BLaER1 (cell line): ENCODE measurements around the gene PRDM11.
"Not testable (repeated sequence)": the region's sequence is repeated elsewhere in the genome, so short reads cannot be mapped to it uniquely, and the experiment has no call there.

Source experiments
- H3K27ac ChIP-seq: shearing (Covaris generic); formaldehyde crosslinking; 2 replicates; pipeline ENCODE4 v1.8.1; 2022
- H3K27me3 ChIP-seq: shearing (Covaris generic); formaldehyde crosslinking; 2 replicates; pipeline ENCODE4 v1.8.1; 2022
- H3K36me3 ChIP-seq: shearing (Covaris generic); formaldehyde crosslinking; 2 replicates; pipeline ENCODE4 v1.8.1; 2022
- H3K4me1 ChIP-seq: shearing (Covaris generic); formaldehyde crosslinking; 2 replicates; pipeline ENCODE4 v1.8.1; 2022
- H3K4me2 ChIP-seq: shearing (Covaris generic); formaldehyde crosslinking; 2 replicates; pipeline ENCODE4 v1.8.1; 2022
- H3K4me3 ChIP-seq: shearing (Covaris generic); formaldehyde crosslinking; 2 replicates; pipeline ENCODE4 v1.8.1; 2022
- H3K9ac ChIP-seq: shearing (Covaris generic); formaldehyde crosslinking; 2 replicates; pipeline ENCODE4 v1.8.1; 2022
- H3K9me3 ChIP-seq: shearing (Covaris generic); formaldehyde crosslinking; 2 replicates; pipeline ENCODE4 v1.8.1; 2022
- H4K20me1 ChIP-seq: shearing (Covaris generic); formaldehyde crosslinking; 2 replicates; pipeline ENCODE4 v1.8.1; 2022
- Cebpa-rat ChIP-seq: shearing (Covaris generic); IDR thresholded peaks from 2 replicates; pipeline ENCODE4 v1.8.1; 2022

PRDM11 gene

DNA sequence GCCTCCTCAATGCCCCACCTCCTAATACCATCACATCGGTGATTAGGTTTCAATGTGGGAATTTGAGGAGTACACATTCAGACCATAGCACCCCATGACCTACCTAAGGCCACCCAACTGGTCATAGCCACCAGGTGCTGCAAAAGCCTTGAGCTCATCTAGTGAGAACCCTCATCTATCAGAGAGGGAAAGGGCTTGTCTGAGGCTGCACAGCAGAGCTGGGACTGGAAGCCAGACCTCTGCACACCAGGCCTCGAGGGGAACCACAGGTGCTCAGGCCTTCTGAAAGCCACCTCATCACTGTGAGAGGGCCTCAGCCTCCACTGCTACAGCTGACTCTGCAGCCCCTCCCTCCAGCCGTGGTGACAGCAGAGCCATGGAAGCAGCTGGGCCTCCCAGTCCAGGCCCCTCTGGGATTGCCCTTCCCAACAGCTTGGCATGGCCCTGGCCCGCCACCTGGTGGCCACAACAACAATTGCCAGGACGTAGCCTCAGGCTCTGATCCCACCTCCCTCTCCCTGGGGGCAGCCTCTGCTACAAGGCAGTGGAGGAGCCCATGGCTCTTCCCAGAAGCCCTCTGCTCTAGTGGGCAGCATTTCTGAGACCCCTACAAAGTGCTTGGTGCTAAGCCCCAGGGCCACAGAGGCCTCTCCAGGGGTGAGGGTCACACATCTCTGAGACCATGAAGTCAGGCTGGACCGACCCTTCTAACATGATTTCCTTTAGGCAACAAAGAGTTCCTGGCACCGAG is 41.0 kb upstream of the PRDM11 start:
- peaks cover 53% of the 10 kb centered on the region for H3K4me1 ChIP-seq
- H3K9ac ChIP-seq, result no peak overlapping the region
- H3K9me3 ChIP-seq, result no peaks in the 10 kb centered on the region
- peak overlapping the region; percentile 19; the same call in 1 of the 2 replicates for H3K4me2 ChIP-seq
- H3K36me3 ChIP-seq, result no peaks in the 10 kb centered on the region
- H3K27ac ChIP-seq, result no peak overlapping the region
- no peaks in the 10 kb centered on the region for H3K27me3 ChIP-seq
- no peak overlapping the region for H3K4me3 ChIP-seq
- no peak for TF ChIP-seq Cebpa-rat
- no peaks in the 10 kb centered on the region for H4K20me1 ChIP-seq

- Histone ChIP-seq H3K27ac (no peak overlapping the region), H3K9me3 (no peaks in the 10 kb centered on the region), H3K4me3 (no peak overlapping the region), H4K20me1 (no peaks in the 10 kb centered on the region), H3K4me1 (peaks cover 47% of the 10 kb centered on the region), H3K4me2 (no peak overlapping the region; the same call in 1 of the 2 replicates), H3K9ac (no peak overlapping the region), H3K27me3 (no peaks in the 10 kb centered on the region), H3K36me3 (no peaks in the 10 kb centered on the region)
- no peak for TF ChIP-seq Cebpa-rat
Observed at GRCh38 chr11:45105984-45106375, 40.5 kb upstream of the PRDM11 start.

- Histone ChIP-seq H3K4me2 (no peak overlapping the region), H3K27ac (no peak overlapping the region), H3K9me3 (no peaks in the 10 kb centered on the region), H4K20me1 (no peaks in the 10 kb centered on the region), H3K4me1 (peaks cover 45% of the 10 kb centered on the region), H3K4me3 (no peak overlapping the region), H3K36me3 (no peaks in the 10 kb centered on the region), H3K27me3 (no peaks in the 10 kb centered on the region), H3K9ac (no peak overlapping the region)
- no peak for TF ChIP-seq Cebpa-rat
Observed at GRCh38 chr11:45106440-45106839, 40.0 kb upstream of the PRDM11 start.

DNA sequence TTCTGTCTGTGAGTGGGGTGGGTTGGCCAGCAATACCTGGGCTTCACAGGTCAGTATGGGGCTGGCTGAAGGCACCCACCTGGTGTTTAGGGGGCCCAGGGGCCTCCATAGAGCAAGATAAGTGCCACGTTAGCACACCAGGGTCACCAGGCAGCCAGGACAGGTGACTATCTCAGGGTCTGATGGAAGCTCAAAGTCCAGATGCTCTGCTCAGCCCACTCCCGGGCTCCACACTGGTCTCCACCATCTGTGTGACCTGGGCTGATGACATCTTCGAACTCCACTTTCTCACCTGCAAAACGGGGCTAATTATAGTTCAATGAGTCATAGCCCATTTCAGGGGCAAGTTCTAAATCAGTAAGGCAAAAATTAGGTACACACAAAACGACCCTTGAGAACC is 39.4 kb upstream of the PRDM11 start:
- no peaks in the 10 kb centered on the region for H3K36me3 ChIP-seq
- H3K9ac ChIP-seq, result no peak overlapping the region
- no peaks in the 10 kb centered on the region for H4K20me1 ChIP-seq
- no peak overlapping the region for H3K27ac ChIP-seq
- no peak for TF ChIP-seq Cebpa-rat
- H3K9me3 ChIP-seq, result no peaks in the 10 kb centered on the region
- no peaks in the 10 kb centered on the region for H3K27me3 ChIP-seq
- peaks cover 45% of the 10 kb centered on the region for H3K4me1 ChIP-seq
- no peak overlapping the region for H3K4me2 ChIP-seq
- no peak overlapping the region for H3K4me3 ChIP-seq

DNA sequence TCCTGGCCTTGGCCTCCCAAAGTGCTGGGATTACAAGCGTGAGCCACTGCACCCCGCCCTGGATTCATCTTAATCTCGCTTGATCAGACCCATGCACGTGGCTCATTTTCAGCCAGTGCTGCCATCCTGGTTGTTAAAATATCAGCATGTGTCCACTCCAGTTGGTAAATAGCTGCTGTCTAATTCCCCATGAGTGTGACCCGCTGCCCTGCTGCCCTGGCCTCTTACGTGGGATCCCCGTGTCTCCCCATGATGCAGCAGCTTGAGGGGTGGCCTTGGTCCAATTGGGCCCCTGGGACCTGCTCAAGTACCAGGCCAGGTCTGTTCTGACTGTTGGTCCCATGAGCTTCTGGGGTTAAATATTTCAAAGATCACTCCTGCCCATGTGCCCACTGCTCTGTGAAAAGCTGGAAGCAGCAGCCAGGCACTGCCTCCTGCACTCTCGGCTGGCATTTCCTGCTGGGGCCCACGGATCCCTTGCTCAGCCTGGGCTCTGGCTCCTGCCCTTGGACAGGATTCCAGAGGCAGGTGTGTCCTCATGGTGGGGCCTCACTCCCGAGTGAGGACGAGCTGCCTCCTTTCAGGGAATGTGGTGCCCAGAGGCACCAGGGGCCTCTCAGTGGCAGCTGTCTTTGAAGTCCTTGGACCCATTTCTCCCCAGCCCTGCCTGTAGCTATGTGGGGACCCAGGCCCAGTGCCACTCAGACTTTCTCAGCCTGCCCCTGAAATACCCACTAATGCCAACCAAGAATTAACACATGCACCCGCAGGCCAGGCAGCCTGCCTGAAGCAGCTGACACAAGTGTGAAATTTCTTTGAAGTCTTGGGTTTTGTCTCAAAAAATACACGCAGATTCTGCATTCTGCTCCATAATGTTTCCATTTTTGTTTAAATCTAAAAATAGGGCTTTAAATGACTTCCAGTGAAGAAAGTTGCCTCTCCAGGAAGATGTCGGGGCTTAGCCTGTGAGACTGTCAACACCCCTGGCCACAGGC is 38.1 kb upstream of the PRDM11 start:
- Histone ChIP-seq H4K20me1 (no peaks in the 10 kb centered on the region), H3K27me3 (no peaks in the 10 kb centered on the region), H3K4me2 (no peak overlapping the region), H3K4me1 (peaks cover 31% of the 10 kb centered on the region), H3K27ac (no peak overlapping the region), H3K9me3 (no peaks in the 10 kb centered on the region), H3K36me3 (no peaks in the 10 kb centered on the region), H3K9ac (no peak overlapping the region), H3K4me3 (no peak overlapping the region)
- TF ChIP-seq Cebpa-rat, result no peak

- Histone ChIP-seq H3K27ac (no peak overlapping the region), H3K27me3 (no peaks in the 10 kb centered on the region), H3K9ac (no peak overlapping the region), H3K4me2 (no peak overlapping the region), H3K9me3 (no peaks in the 10 kb centered on the region), H4K20me1 (no peaks in the 10 kb centered on the region), H3K36me3 (no peaks in the 10 kb centered on the region), H3K4me1 (peaks cover 33% of the 10 kb centered on the region), H3K4me3 (no peak overlapping the region)
- no peak for TF ChIP-seq Cebpa-rat
Observed at GRCh38 chr11:45109400-45109799, 37.0 kb upstream of the PRDM11 start.

GRCh38 chr11:45110562-45110961 is 35.9 kb upstream of the PRDM11 start:
- H3K9me3 ChIP-seq, result peaks cover 2% of the 10 kb centered on the region; the same call in 1 of the 2 replicates
- no peak overlapping the region for H3K27ac ChIP-seq
- no peak for TF ChIP-seq Cebpa-rat
- H3K9ac ChIP-seq, result no peak overlapping the region; the same call in 1 of the 2 replicates
- peaks cover 24% of the 10 kb centered on the region for H3K4me1 ChIP-seq
- no peaks in the 10 kb centered on the region for H3K27me3 ChIP-seq
- H3K4me2 ChIP-seq, result no peak overlapping the region
- H4K20me1 ChIP-seq, result no peaks in the 10 kb centered on the region
- no peak overlapping the region for H3K4me3 ChIP-seq
- H3K36me3 ChIP-seq, result no peaks in the 10 kb centered on the region

DNA sequence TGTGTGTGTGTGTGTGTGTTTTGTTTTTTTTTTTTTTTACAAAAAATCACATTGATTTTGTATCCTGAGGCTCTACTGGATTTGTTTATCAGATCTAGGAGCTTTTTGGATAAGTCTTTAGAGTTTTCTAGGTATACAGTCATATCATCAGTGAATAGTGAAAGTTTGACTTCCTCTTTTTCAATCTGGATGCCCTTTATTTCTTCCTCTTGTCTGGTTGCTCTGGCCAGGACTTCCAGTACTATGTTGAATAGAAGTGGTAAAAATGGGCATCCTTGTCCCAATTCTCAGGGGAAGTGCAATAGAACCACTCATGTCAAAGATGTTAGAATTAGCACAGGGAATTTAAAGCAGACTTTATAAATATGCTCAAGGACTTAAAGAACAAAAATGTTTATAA is 32.6 kb upstream of the PRDM11 start:
- Histone ChIP-seq H3K4me2 (no peak overlapping the region), H3K27me3 (no peaks in the 10 kb centered on the region), H3K4me1 (peaks cover 11% of the 10 kb centered on the region; the same call in 1 of the 2 replicates), H3K9me3 (peaks cover 5% of the 10 kb centered on the region; the same call in 1 of the 2 replicates), H3K4me3 (no peak overlapping the region), H3K36me3 (no peaks in the 10 kb centered on the region), H4K20me1 (no peaks in the 10 kb centered on the region), H3K27ac (no peak overlapping the region), H3K9ac (no peak overlapping the region)
- TF ChIP-seq Cebpa-rat, result no peak

DNA sequence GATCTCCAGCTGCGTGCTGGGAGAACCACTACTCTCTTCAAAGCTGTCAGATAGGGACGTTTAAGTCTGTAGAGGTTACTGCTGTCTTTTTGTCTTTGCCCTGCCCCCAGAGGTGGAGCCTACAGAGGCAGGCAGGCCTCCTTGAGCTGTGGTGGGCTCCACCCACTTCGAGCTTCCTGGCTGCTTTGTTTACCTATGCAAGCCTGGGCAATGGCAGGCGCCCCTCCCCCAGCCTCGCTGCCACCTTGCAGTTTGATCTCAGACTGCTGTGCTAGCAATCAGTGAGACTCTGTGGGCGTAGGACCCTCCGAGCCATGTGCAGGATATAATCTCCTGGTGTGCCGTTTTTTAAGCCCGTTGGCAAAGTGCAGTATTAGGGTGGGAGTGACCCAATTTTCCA is 18.6 kb upstream of the PRDM11 start:
- not testable (repeated sequence) for H3K9ac ChIP-seq

GRCh38 chr11:45133878-45134277 is 12.6 kb upstream of the PRDM11 start:
- H3K36me3 ChIP-seq, result no peaks in the 10 kb centered on the region
- TF ChIP-seq Cebpa-rat, result no peak
- no peaks in the 10 kb centered on the region for H3K4me1 ChIP-seq
- H3K27ac ChIP-seq, result no peak overlapping the region
- H4K20me1 ChIP-seq, result no peaks in the 10 kb centered on the region
- no peaks in the 10 kb centered on the region for H3K27me3 ChIP-seq
- no peak overlapping the region for H3K4me2 ChIP-seq
- H3K4me3 ChIP-seq, result no peak overlapping the region
- H3K9ac ChIP-seq, result no peak overlapping the region
- peaks cover 3% of the 10 kb centered on the region; the same call in 1 of the 2 replicates for H3K9me3 ChIP-seq

More for the DNA sequence above, 18.6 kb upstream of the PRDM11 start:
- H3K4me1 ChIP-seq, H3K4me3 ChIP-seq, H3K27me3 ChIP-seq, H4K20me1 ChIP-seq, H3K27ac ChIP-seq, H3K36me3 ChIP-seq, H3K4me2 ChIP-seq: not testable (repeated sequence)
- H3K9me3 ChIP-seq, result peaks cover 16% of the 10 kb centered on the region; the same call in 1 of the 2 replicates
